NCI-H1436 (cell line): ENCODE data around the gene METTL1.

Experiments
- DNase-seq: peaks from one replicate; lab custom pipeline; 2025; lab: John Stamatoyannopoulos, UW

METTL1 gene

GRCh38 chr12:57767876-57768275 lies 4.0 kb downstream of the METTL1 start:
- DNase-seq: no peak

- DNase-seq: no peak
These were observed 4.6 kb downstream of the METTL1 start for GRCh38 chr12:57767305-57767698.

- DNase-seq: no peak
These were observed 5.2 kb downstream of the METTL1 start, which contains the start of gene CYP27B1 for GRCh38 chr12:57766464-57767304. TSS of gene CYP27B1 (minus strand) at chr12:57767078. CDS start at chr12:57767041, 37 bp downstream.

DNA sequence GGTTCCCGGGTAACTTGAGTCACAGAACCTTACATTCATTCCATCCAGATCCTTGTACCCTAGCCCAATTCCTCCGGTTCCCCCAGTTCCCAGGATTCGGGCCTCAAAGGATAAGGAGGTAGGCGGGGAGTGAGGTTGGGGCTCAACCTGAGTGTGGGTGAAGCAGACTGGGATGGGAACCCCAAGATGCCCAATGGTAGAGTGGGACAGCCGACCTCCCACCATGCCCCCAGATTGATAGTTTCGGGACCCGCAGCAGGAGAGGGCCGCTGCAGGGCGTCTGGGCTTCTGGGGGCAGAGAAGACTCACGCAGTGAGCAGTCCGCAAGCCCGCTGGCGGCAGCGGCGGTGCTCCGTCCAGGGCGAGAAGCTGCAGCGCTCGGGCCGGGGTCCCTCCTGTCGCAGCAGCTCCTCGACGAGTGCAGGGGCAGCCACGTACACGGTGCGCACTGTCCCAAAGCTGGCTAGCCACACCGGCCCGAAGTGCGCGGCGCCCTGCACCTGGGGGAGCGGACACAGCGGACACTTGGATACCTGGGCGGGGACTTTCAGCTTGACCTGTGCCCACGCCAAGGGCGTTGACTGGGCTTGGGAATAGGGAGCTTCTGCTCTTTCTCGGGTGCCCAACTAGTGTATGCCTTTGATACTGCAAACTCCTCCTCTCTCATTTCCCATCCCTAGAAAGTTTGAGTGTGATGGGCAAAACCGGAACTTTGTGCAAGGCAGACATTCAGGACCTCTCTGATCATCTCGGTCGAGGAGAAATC lies 6.0 kb downstream of the METTL1 start:
- no peak for DNase-seq

DNA sequence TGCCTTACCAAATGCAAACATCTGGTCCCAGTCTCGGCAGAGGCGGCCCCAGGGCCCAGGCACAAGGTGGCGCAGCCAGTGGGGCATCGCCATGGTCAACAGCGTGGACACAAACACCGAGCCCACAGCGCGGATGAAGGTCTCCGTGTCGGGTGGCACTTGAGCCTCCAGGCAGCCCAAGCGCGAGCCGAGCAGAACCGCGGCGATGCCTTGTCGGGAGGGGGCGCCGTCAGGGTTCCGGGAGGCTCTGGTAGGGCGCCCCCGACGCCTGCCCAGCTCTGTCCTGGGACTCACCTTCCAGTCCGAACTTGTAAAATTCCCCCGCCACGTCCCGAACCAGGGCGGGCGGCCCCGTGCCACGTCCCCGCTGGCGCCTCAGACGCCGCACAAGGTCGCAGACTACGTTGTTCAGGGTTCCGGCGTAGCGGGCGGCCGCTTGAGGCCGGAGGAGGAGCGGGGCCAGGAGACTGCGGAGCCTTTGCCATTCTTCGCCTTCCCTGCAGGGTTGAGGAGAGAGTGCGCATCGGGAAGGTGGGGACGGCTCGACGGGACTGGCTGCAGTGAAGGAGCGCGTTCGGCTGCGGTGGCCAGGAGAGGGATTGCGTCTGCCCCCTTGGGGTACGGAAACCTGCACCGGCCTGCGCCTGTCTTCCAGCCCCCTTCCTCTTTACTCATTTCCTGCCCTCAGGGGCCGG lies 6.8 kb downstream of the METTL1 start:
- peak; percentile 10 for DNase-seq

GRCh38 chr12:57764662-57765002 lies 7.3 kb downstream of the METTL1 start:
- DNase-seq: no peak

GRCh38 chr12:57763881-57764661 lies 7.8 kb downstream of the METTL1 start:
- DNase-seq: no peak

DNA sequence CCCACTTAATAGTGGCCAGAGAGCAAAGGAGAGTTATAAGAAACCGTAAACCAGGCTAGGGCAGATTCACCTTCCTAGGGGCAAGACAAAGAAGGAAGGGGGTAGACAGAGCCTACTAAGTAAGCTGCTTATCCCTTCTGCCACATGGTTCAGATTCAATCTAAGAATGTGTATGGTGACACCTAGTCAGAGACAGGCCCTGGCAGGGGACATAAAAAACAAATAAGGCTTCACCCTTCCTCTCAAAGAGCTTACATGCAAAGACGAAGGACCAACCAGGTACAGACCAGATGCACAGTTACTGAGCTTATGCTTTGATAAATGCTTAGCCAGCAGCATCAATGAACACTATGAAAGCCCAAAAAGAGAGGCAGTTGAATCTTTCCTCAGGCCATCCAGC lies 9.4 kb downstream of the METTL1 start:
- no peak for DNase-seq

DNA sequence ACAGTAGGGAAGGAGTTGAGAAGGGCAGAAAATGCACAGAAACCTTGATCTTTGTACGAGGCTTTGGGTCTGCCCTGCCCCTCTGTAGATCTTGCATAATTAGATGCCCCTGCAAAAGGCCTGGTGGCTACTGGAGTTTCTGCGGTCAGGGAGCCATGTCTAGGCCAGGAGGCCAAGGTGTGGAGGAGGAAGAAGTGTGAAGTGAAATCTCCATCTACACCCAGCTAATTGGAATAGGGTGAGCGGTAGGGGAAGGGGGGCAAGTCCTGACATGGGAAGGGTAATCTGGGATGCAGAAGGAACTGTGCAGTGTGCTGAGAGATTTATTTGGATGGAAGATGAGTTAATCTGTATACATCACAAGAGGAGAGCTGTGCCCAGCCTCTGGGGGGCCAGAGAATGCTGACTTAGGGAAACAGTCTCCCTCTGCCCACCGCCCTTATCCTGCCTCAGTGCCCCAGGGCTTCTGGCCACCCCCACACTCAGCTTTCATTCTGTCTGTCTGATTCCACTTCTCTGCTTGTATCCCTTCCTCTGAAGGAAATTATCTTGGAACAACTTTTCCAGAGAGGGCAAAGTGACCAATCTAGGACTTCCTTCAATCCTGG lies 10.4 kb downstream of the METTL1 start:
- no peak for DNase-seq

GRCh38 chr12:57760347-57760982 lies 11.4 kb downstream of the METTL1 start:
- no peak for DNase-seq

DNA sequence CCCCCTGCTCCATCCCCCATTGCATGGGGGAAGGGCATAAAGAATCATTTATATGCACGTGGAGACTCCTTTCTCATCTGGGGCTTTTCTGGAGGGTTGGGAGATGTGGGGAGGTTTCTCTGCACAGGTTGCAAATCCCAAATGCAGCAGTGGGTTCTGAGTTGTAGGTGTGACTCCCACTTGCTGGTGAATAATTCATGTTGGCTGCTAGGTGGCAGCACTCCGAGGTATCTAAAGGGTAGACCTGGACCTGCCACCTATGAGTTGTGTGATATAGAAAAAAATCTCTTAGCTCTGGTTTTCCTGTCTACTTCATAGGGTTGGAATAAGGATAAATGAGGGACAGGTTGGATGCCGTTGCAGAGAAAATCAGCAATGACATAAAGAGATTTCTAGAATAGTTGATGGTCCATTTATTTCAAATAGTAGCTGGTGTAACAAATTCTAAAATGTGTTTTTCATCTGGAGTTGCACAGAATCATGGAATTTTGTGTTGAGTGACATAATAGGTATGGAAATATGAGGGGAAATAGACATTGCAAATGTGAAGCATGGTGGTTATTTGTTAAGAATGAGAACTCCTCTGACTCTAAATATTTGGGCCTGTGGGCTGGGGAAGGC lies 12.4 kb downstream of the METTL1 start:
- DNase-seq: no peak

DNA sequence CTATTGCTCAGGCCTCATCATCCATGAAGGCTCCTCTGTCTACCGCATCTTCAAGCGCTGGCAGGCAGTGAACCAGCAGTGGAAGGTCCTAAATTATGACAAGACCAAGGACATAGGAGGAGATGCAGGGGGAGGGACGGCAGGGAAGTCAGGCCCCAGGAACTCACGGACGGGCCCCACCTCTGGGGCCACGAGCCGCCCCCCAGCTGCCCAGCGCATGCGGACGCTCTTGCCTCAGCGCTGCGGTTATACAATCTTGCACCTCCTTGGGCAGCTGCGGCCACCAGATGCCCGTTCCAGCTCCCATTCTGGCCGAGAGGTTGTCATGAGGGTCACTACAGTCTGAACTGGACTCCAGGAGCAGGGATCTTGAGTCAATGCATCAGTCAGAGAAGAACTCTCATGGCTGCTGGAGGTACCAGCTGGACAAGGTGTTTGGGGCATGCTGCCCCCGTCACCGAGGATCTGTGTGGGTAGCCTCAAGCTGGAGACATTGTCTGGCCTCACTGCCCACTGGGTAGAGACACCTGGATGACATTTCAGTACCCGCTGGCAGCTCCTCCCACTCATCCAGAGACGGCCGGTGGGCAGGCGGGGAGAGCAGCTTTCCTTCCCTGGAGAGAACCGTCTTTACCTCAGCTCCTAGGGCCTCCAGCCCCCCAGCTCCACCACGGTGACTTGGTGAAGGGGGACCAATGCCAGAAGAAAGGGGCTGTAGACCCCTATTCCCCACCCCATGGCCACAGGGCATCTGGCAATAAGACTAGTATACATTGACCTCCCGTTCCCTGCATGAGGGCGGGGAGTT lies 13.1 kb downstream of the METTL1 start:
- DNase-seq: no peak

DNA sequence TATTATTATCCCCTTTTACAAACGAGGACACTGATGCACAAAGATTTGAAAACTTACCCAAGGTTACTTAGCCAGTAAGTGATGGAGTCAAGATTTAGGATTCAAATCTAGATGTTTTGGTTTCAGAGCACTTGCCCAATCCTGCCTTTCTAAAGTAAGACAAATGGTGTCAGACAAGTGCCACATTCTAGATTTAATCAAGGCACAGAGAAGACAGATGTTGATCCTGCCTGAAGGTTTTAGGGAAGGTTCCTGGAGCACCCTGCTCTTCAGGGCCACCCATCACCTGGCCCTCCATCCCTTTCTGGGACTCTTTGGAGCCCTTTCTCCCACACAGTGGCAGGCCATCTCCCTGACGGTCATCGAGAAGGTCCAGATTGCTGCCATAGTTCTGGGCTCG lies 14.1 kb downstream of the METTL1 start:
- DNase-seq: no peak

DNA sequence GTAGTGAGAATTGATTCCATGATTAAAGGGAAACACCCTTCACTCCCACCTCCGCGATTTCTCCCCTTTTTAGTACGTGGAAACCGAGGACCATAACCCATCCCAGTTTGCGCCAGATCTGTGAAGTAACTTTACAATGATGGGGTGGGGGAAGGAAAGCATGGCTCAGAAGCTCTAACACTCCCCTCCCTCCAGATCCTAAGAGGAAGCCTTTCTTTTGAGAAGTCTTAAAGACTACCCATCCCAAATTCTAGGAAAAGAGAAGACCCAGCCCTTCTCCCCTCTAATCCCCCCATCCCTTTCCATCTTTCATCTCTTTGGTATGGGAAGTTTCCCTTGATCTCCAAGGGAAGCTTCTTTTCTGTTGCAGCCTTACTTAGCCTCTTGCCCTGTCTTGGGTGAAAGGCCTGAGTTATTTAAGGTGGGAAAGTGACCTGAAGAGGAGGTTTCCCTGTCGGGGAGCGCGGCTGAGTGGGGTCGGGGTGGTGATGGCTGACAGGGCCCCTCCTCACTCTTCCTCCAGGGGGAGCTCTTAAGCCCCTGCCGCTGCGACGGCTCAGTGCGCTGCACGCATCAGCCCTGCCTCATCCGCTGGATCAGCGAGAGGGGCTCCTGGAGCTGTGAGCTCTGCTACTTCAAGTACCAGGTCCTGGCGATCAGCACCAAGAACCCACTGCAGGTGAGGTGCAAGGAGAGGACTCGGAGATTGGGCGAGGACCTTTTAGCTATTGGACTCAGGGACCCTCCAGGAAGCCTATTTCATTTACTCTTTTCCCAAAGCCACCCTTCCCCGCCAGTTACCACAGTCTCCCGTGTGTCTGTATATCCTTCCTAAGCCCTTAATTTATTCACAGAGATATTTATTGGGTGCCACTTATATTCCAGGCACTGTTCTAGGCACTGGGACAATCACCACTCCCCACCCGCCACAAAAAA lies 15.2 kb downstream of the METTL1 start:
- DNase-seq: peak; percentile 40

DNA sequence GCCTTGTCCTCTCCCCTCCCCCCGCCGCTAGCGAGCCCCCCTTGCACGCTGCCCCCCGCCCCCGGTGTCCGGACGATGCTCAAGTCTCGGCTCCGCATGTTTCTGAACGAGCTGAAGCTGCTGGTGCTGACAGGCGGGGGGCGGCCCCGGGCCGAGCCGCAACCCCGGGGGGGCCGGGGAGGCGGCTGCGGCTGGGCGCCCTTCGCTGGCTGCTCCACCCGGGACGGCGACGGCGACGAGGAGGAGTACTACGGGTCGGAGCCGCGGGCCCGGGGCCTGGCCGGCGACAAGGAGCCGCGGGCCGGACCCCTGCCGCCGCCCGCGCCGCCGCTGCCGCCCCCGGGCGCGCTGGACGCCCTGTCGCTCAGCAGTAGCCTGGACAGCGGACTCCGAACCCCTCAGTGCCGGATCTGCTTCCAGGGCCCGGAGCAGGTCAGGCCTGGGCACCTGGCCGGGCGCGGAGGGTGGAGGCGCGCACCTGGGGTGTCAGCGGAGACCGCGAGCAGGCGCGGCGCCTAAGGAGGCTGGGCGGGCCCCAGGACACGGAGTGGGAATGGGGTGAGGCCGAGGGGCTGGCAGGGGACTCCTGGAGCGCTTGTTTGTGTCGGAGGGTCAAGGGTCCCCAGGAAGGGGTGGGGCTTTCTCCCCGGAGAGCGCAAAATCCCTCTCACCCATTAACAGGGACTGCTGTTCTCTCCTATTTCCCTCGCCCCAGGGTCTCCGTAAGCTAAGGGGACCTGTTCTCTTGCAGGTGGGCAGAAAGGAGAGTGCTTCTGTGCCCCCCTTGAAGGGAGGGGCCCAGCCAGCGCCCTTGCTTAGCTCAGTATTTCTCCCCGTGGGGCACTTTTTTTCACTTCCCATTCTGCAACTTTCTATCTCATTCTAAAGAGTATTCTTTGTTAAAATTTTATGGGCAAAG lies 16.2 kb downstream of the METTL1 start:
- no peak for DNase-seq

DNA sequence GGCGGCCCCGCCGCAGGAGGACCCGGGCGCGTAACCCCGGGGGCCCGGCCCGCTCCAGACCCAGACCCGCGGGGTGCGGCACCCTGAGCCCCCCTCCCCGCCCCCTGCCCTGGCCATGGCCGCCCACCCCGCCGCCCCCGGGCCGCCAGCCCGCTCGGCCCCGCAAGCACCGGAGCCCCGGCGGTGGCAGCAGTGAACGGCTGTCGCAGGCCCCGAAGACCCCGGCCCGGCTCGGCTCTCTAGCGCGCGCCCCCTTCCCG lies 16.8 kb downstream of the METTL1 start:
- DNase-seq: no peak

DNA sequence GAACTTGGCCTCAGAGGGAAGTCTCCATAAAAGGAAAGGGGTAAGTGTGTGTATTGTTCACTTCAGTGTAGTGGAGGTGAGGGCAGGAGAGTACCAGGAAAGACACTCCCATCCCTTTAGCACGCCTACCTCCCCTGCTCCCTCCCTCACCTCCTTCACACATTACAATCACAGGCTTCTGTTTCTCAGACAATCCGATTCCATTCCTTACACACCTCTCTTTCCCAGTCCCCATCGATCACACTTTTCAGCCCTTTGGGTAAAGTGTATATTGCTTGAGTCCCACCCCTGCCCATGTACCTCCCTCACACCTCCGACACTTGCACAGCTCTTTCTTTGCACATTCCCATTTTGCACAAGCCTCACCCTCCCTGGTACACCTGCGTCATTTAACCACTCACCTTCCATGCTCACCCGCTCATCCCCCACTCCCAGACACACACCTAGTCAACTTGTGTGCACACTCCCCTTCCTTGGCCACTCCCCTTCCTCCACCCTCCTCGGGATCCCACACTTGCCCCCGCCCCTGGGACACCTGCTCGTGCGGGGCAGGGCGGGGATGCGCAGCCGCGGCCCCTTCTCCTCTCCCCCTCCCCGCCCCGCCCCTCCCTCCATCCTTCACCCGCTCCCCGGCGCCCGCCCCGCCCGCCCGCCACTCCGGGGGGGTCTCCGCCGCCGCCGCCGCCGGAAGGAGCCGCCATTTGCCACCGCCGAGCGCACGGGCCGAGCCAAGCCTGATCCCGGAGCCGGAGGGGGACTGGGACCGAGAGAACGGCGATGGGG lies 17.3 kb downstream of the METTL1 start, which contains the start of gene MARCHF9:
TSS of gene MARCHF9 (plus strand) at position 693 of the 783 bp plus-strand sequence. CDS start 426 bp downstream, outside the sequence.
- DNase-seq: peak; percentile 86
